Colonic mucosa (tissue), 4 donors: ENCODE data around the gene SPATA7. TPM values are rescaled to one million over a fixed set of nuclear protein-coding genes. Genes with fewer than 3 reads are reported as not detected.
"Not testable (repeated sequence)": the region's sequence is repeated elsewhere in the genome, so short reads cannot be mapped to it uniquely, and the experiment has no call there.

Experiments
- DNase-seq: peaks from one replicate; pipeline ENCODE4 v3.0.0-alpha.2; 2020
- H3K27ac ChIP-seq: fragments of 200-600 bp; one replicate; pipeline ENCODE4 v1.8.0; 2021
- H3K27me3 ChIP-seq: fragments of 200-600 bp; one replicate; pipeline ENCODE4 v1.8.0; 2021
- H3K36me3 ChIP-seq: fragments of 200-600 bp; one replicate; pipeline ENCODE4 v1.8.0; 2021
- H3K4me1 ChIP-seq: fragments of 200-600 bp; one replicate; pipeline ENCODE4 v1.8.0; 2021; ENCODE audit warnings: mild to moderate bottlenecking
- H3K4me3 ChIP-seq: fragments of 200-600 bp; one replicate; pipeline ENCODE4 v1.8.0; 2021
- H3K9ac ChIP-seq, 2 donors: one replicate each; pipeline ENCODE4 v1.7.0; 2013; ENCODE audit warnings: control low read depth in 2 of 2, low read depth in 2 of 2, low read length in 2 of 2
- H3K9me3 ChIP-seq: fragments of 200-600 bp; one replicate; pipeline ENCODE4 v1.8.0; 2021
- intact Hi-C: fragments of 100-400 bp; cut with DNase I; formaldehyde crosslinking; loops from one replicate; pipeline ENCODE4 v1.14.1; 2022
- total RNA-seq, 2 donors: library from RNA; stranded (reverse); fragmentation: NEBNext Ultra II Directional in 1 of 2; extraction: Animal tissue kit (Norgen Biotek cat#: 25700) in 1 of 2; gene quantifications; one replicate each; pipeline ENCODE4 v1.2.1, GENCODE V29; 2021
- TF ChIP-seq, protein P1 (sequence below): fragments of 200-600 bp; IDR thresholded peaks from one replicate; pipeline ENCODE4 v1.8.0; 2022; ENCODE audit warnings: antibody characterized with exemption, mild to moderate bottlenecking
- donor health status: healthy.
- donor health status: DM: no; HTN: no; CAD: no.
- donor health status: DM: no; HTN: no; CAD: no.

SPATA7 gene
- total RNA-seq, 2 donors from 2014 or later, result 3.9 to 5.3 TPM

DNA sequence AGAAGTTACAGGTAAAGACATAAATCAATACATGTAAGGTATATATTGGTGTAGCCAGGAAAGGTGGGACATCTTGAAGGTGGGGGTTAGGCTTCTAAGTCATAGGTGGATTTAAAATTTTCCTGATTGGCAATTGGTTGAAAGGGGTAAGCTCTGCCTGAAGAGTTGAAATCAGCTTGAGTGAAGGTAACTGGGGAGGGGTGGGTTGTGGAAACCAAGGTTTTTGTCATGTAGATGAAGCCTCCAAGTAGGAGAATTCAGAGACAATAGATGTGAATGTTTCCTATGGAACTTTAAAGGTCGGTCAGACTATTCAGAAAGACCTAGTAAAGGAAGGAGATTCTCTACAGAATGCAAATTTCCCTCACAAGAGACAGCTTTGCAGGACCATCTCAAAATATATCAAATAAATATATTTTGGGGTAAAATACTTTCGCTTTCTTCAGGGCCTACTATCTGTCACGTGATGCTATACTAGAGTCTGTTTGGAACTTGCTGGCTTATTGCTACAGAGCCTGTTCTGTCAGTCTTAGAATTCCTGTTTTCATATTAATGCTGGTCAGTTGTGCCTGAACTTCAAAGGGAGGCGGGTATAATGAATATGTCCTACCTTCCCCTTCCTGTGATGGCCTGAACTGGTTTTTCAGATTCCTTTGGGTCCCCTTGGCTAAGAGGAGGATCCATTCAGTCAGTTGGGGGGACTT lies 20.6 kb upstream of the SPATA7 start:
- TF ChIP-seq, protein P1, sequence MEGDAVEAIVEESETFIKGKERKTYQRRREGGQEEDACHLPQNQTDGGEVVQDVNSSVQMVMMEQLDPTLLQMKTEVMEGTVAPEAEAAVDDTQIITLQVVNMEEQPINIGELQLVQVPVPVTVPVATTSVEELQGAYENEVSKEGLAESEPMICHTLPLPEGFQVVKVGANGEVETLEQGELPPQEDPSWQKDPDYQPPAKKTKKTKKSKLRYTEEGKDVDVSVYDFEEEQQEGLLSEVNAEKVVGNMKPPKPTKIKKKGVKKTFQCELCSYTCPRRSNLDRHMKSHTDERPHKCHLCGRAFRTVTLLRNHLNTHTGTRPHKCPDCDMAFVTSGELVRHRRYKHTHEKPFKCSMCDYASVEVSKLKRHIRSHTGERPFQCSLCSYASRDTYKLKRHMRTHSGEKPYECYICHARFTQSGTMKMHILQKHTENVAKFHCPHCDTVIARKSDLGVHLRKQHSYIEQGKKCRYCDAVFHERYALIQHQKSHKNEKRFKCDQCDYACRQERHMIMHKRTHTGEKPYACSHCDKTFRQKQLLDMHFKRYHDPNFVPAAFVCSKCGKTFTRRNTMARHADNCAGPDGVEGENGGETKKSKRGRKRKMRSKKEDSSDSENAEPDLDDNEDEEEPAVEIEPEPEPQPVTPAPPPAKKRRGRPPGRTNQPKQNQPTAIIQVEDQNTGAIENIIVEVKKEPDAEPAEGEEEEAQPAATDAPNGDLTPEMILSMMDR, result no peak
- Histone ChIP-seq H3K4me1 (no peaks in the 10 kb centered on the region), H3K27ac (no peak overlapping the region), H3K36me3 (no peaks in the 10 kb centered on the region), H3K27me3 (no peaks in the 10 kb centered on the region), H3K9me3 (no peaks in the 10 kb centered on the region), H3K4me3 (no peak overlapping the region), H3K9ac (no peak overlapping the region)
- intact Hi-C loops, result no loop called here
- DNase-seq, result no peak

DNA sequence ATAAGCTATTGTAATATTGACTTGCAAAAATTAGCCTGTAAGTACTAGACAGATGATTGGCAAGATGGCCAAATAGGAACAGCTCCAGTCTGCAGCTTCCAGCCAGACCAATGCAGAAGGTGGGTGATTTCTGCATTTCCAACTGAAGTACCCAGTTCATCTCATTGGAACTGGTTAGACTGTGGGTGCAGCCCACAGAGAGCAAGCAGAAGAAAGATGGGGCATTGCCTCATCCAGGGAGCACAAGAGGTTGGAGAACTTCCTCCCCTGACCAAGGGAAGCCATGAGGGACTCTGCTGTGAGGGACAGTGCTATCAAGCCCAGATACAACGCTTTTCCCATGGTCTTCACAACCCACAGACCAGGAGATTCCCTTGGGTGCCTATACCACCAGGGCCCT lies 16.0 kb upstream of the SPATA7 start:
- no peak overlapping the region for H3K4me3 ChIP-seq
- TF ChIP-seq, protein P1, result no peak

DNA sequence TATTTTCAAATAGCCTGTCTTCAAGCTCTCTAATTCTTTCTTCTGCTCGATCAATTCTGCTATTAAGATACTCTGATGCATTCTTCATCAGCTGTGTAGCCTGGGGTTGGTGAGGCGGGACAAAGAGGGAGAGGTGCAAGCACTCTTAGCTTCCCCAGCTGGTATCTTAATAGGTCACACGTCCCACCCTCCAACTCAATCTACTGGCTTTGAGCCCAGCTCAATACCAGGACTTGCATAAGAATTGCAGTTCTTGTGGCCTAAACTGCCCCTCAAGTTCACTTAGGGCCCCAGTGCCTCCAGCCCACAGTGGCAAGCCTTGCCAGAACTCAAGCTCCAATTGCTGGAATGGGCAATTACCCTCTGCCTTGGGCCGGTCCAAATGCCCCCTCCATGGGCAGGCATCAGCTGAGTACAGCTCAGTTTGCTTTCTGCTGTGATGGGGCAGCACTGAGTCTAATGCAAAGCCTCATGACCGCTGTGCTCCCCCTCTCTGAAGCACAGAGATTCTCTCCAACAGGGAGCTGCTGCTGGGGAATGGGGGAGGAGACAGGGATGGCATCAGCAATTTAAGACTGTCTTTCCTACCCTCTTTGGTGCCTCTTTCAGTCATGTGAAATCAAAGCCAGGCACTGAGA lies 5.6 kb upstream of the SPATA7 start:
- Histone ChIP-seq H3K9me3 (no peaks in the 10 kb centered on the region), H3K4me1 (no peaks in the 10 kb centered on the region), H3K27me3 (no peaks in the 10 kb centered on the region), H3K4me3 (no peak overlapping the region), H3K36me3 (no peaks in the 10 kb centered on the region), H3K9ac (no peak overlapping the region), H3K27ac (no peak overlapping the region)
- DNase-seq, result no peak
- intact Hi-C loops, result loop anchor here (5.0 to 10.0 kb wide), 3 partner anchors 193 to 435 kb away; no protein-coding TSS in a partner anchor
- TF ChIP-seq, protein P1, result no peak

More for the DNA sequence above, 16.0 kb upstream of the SPATA7 start:
- DNase-seq, result no peak
- no peaks in the 10 kb centered on the region for H3K4me1 ChIP-seq
- H3K36me3 ChIP-seq, result no peaks in the 10 kb centered on the region
- H3K27ac ChIP-seq, result no peak overlapping the region
- H3K27me3 ChIP-seq, result no peaks in the 10 kb centered on the region
- no peak overlapping the region for H3K9ac ChIP-seq
- H3K9me3 ChIP-seq, result no peaks in the 10 kb centered on the region
- intact Hi-C loops, result no loop called here

DNA sequence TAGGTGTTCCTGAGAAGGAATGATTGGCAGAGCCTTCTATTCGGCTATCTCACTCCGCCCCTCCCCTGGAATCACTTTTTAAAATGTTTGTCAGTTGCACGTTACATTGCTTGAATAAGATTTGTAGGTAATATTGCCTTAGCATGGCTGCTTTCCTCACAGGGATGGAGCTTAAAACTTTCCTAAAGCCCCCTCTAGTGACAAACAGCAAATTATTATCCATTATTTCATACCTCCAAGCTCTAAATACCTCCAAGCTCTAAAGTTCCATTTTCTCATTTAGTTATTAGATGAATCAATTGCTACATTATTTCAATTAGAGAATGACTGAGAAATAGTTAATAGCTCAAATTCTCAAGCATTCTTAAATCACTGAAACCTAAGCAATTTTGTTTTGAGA lies 5.1 kb upstream of the SPATA7 start:
- Histone ChIP-seq H3K4me1 (no peaks in the 10 kb centered on the region), H3K9ac (no peak overlapping the region), H3K9me3 (no peaks in the 10 kb centered on the region), H3K27me3 (no peaks in the 10 kb centered on the region), H3K4me3 (no peak overlapping the region), H3K27ac (no peak overlapping the region), H3K36me3 (no peaks in the 10 kb centered on the region)
- TF ChIP-seq, protein P1, result no peak
- intact Hi-C loops, result loop anchor here (5.0 to 10.0 kb wide), 3 partner anchors 193 to 436 kb away; no protein-coding TSS in a partner anchor
- no peak for DNase-seq

DNA sequence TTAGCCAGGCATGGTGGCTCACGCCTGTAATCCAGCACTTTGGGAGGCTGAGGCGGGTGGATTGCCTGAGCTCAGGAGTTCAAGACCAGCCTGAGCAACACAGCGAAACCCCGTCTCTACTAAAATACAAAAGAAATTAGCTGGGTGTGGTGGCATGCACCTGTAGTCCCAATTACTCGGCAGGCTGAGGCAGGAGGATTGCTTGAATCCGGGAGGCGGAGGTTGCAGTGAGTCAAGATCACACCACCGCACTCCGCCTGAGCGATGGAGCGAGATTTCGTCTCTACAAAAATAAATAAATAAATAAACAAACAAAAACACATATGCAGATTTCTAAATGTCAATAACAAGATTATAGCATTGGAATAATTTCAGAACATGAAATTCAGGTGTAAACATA lies 3.8 kb upstream of the SPATA7 start:
- not testable (repeated sequence) for DNase-seq, H3K27ac ChIP-seq, H3K4me3 ChIP-seq, H3K9ac ChIP-seq, H3K36me3 ChIP-seq, H3K27me3 ChIP-seq, H3K9me3 ChIP-seq, H3K4me1 ChIP-seq
- intact Hi-C loops, result loop anchor here (5.0 to 10.0 kb wide), 3 partner anchors 194 to 437 kb away; no protein-coding TSS in a partner anchor

DNA sequence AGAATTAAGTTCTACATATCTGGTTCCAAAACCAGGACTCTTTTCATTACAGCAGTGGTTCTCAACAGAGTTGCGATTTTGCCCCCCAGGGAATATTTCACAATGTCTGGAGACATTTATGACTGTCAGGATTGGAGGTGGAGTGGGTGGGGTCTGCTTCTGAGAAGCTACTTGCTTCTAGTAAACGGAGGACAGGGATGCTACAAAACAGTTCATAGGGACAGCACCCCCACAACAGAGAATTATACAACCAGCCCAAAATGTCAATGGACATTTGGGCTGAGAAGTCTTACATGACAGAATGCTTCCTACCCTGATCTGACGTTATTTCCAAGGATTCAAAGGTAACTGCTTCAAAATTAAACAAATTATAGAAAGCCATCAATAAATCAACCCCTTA lies 739 bp upstream of the SPATA7 start:
- TF ChIP-seq, protein P1, result no peak
- no peaks in the 10 kb centered on the region for H3K27me3 ChIP-seq
- H3K36me3 ChIP-seq, result no peaks in the 10 kb centered on the region
- H3K9me3 ChIP-seq, result no peaks in the 10 kb centered on the region
- H3K9ac ChIP-seq, result peak overlapping the region; percentile 68 to 87
- intact Hi-C loops, result loop anchor here (5.0 to 10.0 kb wide), 3 partner anchors 197 to 440 kb away; no protein-coding TSS in a partner anchor
- H3K27ac ChIP-seq, result peak overlapping the region; percentile 67
- peak overlapping the region; percentile 96 for H3K4me3 ChIP-seq
- no peaks in the 10 kb centered on the region for H3K4me1 ChIP-seq
- DNase-seq, result peak; percentile 35
